HEK293T (cell line): ENCODE measurements around the gene CHRNG.

ENCODE experiments used
- BHLHE40 ChIP-seq: fragments of 450-650 bp; IDR thresholded peaks from 2 replicates; pipeline ENCODE4 v1.6.1; 2016; ENCODE audit warnings: mild to moderate bottlenecking, moderate library complexity, borderline replicate concordance
- CTBP1 ChIP-seq: fragments of 450-650 bp; IDR thresholded peaks from 2 replicates; pipeline ENCODE4 v1.6.1; 2016; ENCODE audit warnings: borderline replicate concordance
- ELF4 ChIP-seq: fragments of 450-650 bp; IDR thresholded peaks from 2 replicates; pipeline ENCODE4 v1.6.1; 2017; ENCODE audit warnings: antibody characterized with exemption
- FOXK2 ChIP-seq: fragments of 450-650 bp; IDR thresholded peaks from 2 replicates; pipeline ENCODE4 v1.6.1; 2016; ENCODE audit warnings: mild to moderate bottlenecking
- FOXM1 ChIP-seq: fragments of 450-650 bp; IDR thresholded peaks from 2 replicates; pipeline ENCODE4 v1.6.1; 2017; ENCODE audit warnings: mild to moderate bottlenecking, borderline replicate concordance
- LEF1 ChIP-seq: fragments of 450-650 bp; IDR thresholded peaks from 2 replicates; pipeline ENCODE4 v1.6.1; 2017; ENCODE audit warnings: mild to moderate bottlenecking, borderline replicate concordance
- SP1 ChIP-seq: fragments of 450-650 bp; IDR thresholded peaks from 2 replicates; pipeline ENCODE4 v1.6.1; 2017
- SUZ12 ChIP-seq: fragments of 450-650 bp; IDR thresholded peaks from 2 replicates; pipeline ENCODE4 v1.6.1; 2016; ENCODE audit warnings: mild to moderate bottlenecking
- TARDBP ChIP-seq: fragments of 450-650 bp; IDR thresholded peaks from 2 replicates; pipeline ENCODE4 v1.6.1; 2016

- TF ChIP-seq SP1 (no peak), CTBP1 (no peak), BHLHE40 (no peak), FOXK2 (no peak), SUZ12 (no peak), TARDBP (no peak), LEF1 (no peak), FOXM1 (no peak), ELF4 (no peak)
Measured at GRCh38 chr2:232584238-232584637, 44.7 kb downstream of the CHRNG start.
